ENCODE measurements around the gene GCSH. TPM values are rescaled to one million over a fixed set of nuclear protein-coding genes. Genes with fewer than 3 reads are reported as not detected.
"Not testable (repeated sequence)": the region's sequence is repeated elsewhere in the genome, so short reads cannot be mapped to it uniquely, and the experiment has no call there.

Gene GCSH
- total RNA-seq: 22.7 TPM

GRCh38 chr16:81095953-81096714 lies at the start of gene GCSH:
Gene GCSH, minus strand, starts transcription at chr16:81096395. Its CDS starts 117 bp downstream, at chr16:81096278.
- peak; percentile 100 for ATAC-seq

DNA sequence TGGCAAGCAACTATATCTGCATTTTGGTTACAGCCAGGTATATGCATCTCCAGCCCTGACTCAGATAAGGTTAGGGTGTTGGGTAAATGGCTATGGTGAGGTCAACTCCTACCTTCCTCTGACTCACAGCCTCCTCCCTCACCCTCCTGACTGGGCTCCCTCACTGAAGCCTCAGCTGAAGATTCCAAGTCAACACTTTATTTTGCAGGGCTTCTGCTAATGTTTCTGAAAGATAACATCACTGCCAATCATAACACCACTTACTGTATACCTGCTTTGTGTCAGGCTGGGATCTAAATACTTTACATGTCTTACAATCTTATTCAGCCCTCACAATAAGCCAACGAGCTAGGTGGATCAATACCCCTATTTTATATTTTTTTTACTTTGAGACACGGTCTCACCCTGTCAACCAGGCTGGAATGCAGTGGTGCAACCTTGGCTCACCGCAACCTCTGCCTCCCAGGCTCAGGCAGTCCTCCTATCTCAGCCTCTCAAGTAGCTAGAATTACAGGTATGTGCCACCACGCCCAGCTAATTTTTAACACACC lies 47.8 kb upstream of the GCSH start:
- peak; percentile 94 for ATAC-seq

DNA sequence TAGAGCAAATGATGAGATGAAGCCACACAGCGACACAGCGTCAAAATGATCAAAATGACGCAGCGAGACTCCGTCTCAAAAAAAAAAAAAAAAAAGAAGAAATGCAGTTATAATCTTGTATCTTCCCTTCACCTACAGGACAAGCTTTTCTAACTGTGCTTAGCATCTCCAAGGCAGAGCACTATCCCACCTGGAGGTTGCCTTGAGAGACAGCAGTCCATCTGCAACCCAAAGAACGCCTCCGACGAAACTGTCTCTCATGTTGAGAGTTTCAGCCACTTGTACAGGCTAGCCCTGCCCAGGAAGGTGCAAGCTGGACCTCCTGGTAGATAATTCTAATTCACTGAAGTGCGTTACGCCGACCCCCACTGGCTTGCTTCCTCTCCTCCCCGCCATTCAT lies 46.7 kb upstream of the GCSH start:
- no peak for ATAC-seq

GRCh38 chr16:81140930-81141780 lies 45.0 kb upstream of the GCSH start:
- no peak for ATAC-seq

GRCh38 chr16:81138831-81139557 lies 42.8 kb upstream of the GCSH start:
- no peak for ATAC-seq

GRCh38 chr16:81137754-81138153 lies 41.6 kb upstream of the GCSH start:
- no peak for ATAC-seq

- no peak for ATAC-seq
Measured at GRCh38 chr16:81136390-81137335, 40.5 kb upstream of the GCSH start.

GRCh38 chr16:81130126-81130525 lies 33.9 kb upstream of the GCSH start:
- ATAC-seq: no peak

DNA sequence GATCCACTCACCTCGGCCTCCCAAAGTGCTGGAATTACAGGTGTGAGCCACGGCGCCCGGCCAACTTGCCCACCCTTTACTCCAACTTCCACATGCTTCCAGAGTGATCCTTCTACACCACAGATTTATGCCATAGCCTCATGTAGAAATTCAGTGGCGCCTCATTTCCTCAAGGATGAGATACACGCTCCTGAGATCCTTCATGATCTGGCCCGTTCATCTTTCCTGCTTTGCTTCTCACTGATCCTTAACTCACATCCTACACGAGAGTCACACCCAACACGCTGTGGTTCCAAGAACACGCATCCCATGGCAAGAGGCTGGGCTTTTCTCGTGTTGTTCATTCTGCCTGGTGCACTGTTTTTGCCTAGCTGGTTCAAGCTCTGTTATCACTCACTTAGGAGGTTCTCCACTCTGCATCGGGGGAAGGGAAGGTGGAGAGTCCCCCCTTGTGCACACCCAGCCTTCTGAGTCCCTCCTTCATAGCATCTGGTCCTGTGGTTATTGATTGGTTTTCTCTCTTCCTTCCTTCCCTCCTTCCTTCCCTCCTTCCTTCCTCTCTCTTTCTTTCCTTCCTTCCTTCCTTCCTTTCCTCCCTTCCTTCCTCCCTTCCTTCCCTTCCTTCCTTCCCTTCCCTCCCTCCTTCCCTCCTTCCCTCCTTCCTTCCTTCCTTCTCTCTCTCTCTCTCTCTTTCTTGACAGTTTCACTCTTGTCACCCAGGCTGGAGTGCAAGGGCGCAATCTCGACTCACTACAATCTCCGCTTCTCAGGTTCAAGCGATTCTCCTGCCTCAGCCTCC lies 32.7 kb upstream of the GCSH start:
- ATAC-seq: no peak

GRCh38 chr16:81127051-81127450 lies 30.9 kb upstream of the GCSH start:
- no peak for ATAC-seq

- ATAC-seq: no peak
Measured at GRCh38 chr16:81123092-81123852, 27.1 kb upstream of the GCSH start.

GRCh38 chr16:81121474-81121990 lies 25.3 kb upstream of the GCSH start:
- no peak for ATAC-seq

DNA sequence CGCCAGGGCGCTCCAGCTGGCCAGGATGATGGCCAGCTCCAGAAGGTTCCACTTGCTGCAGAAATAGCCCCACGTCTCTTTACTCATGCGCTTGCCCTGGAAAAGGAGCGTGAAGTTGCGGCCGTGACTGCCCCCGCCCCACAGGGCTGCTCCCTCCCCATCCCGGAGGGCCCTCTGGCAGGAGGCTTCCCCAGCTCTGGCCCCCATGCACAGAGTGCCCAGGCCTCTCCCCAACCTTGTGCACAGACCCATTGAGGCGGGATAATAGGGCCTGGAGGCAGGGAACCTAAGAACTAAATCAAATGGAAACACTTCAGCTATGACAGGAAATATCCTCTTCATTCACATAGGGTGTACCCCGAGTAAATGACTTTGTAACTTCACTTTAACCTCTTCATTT lies 21.2 kb upstream of the GCSH start:
- no peak for ATAC-seq

DNA sequence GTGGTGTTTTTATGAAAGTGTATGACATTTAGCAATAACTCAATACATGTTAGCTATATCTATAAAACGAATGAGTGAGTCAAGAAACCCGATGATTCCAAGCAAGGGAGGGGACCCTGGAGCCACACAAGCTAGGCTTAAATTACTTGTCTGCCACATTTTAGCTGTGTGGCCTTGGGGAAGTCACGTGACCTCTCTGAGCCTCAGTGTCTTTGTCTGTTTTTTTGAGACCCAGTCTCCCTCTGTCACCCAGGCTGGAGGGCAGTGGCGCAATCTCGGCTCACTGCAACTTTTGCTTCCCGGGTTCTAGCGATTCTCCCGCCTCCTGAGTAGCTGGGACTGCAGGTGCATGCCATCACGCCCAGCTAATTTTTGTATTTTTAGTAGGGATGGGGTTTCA lies 20.1 kb upstream of the GCSH start:
- ATAC-seq: no peak

DNA sequence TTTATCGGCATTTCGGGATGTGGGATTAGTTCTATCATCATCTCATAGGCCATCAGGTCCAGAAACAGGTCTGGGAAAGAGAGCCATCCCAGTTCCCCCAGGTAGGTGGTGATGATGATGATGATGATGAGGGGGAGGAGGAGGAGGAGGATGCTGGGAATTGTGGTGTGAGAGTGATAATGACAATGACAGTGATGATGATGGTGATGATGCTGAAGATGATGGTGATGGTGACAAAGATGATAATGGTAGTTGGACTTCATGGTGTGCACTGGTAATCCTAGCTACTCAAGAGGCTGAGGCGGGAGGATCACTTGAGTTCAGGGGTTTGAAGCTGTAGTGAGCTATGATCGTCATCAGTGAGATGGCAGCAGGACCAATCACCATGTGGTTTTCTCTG lies 16.3 kb upstream of the GCSH start:
- no peak for ATAC-seq

- ATAC-seq: not testable (repeated sequence)
Measured at GRCh38 chr16:81109274-81109673, 13.1 kb upstream of the GCSH start.

DNA sequence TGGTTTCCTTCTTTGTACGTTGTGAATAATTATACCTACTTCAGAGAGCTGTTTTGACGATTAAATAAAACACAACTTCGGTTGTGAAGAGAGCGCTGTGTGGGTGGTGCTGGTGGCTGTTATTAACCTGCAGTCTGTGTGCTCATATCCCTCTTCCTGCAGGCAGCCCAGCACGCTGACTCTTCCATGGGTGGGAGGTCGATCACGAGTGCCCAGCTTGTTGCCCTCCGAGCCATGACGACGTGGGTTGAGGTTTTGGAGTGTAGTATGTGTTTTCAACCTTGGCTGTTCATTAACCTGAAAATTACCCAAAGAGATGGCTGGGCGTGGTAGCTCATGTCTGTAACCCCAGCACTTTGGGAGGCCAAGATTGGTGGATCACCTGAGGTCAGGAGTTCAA lies 11.3 kb upstream of the GCSH start:
- no peak for ATAC-seq

DNA sequence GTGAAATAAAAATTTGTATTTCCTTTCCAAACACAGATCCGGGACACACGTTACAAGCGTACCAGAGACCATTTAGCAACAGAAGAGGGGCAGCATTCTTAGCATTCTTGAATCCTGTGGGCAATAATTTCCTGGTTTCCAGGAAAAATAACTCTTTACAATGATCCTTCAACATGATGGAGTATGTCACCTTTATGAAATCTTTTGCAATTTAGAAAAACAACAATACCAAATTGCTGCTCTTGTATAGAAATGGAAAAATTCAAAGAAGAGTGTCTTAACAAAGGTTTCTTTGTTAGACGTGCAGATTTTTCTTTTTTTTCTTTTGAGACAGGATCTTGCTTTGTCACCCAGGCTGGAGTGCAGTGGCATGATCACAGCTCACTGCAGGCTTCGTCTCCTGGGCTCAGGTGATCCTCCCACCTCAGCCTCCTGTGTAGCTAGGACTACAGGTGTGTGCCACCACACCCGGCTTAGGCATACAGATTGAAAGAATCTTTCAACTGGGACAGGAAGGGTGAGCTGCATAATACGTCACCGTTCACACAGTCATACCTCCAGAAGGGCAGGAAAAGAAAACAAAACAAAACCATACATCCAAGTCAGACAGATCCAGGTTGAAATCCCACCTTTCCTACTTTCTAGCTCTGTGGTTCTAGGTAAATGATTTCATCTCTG lies 10.8 kb upstream of the GCSH start:
- ATAC-seq: peak; percentile 35

GRCh38 chr16:81105946-81106345 lies 9.8 kb upstream of the GCSH start:
- ATAC-seq: no peak

Measured in esophagus mucosa (tissue), 1 donor.